Adrenal gland (tissue), 12 donors: ENCODE data around the gene PLCB1. TPM values are rescaled to one million over a fixed set of nuclear protein-coding genes. Genes with fewer than 3 reads are reported as not detected.

Source experiments
- DNase-seq, 7 donors: peaks; one replicate each; pipeline ENCODE4 v3.0.0-alpha.2; 2019 to 2020
- H3K27ac ChIP-seq, 5 donors: fragments of 200-600 bp; sonication (generic) in 4 of 5; 1 replicate in 3 of 5; 2 replicates in 2 of 5; pipeline versions ENCODE4 v1.5.1 to v1.8.0; 2016 to 2020; ENCODE audit warnings: mild to moderate bottlenecking in 1 of 5
- H3K27me3 ChIP-seq: fragments of 200-600 bp; 2 replicates; pipeline ENCODE4 v1.8.0; 2021
- H3K36me3 ChIP-seq, 2 donors: fragments of 200-600 bp; replicated peaks in 1 of 2; 1 replicate in 1 of 2; 2 replicates in 1 of 2; pipeline versions ENCODE4 v1.5.1 to v1.8.0; 2018 to 2022
- H3K4me1 ChIP-seq, 2 donors: fragments of 200-600 bp; replicated peaks in 1 of 2; 1 replicate in 1 of 2; 2 replicates in 1 of 2; pipeline versions ENCODE4 v1.5.1 to v1.8.0; 2018 to 2021
- H3K4me3 ChIP-seq, 4 donors: fragments of 200-600 bp; sonication (generic) in 3 of 4; one replicate each; pipeline ENCODE4 v1.5.1; 2016 to 2018
- H3K9me3 ChIP-seq, 3 donors: fragments of 200-600 bp; sonication (generic) in 1 of 3; replicated peaks in 1 of 3; 1 replicate in 2 of 3; 2 replicates in 1 of 3; pipeline versions ENCODE4 v1.5.1 to v1.8.0; 2016 to 2021
- POLR2A ChIP-seq, 2 donors: fragments of 450-650 bp; IDR thresholded peaks; one replicate each; pipeline ENCODE4 v1.6.1; 2017; ENCODE audit warnings: antibody characterized with exemption in 2 of 2, mild to moderate bottlenecking in 2 of 2, moderate library complexity in 1 of 2
- WGBS, 4 donors: extraction: QIAGEN DNeasy Blood & Tissue Kit in 2 of 4; methylation state at CpG; one replicate each; pipeline versions ENCODE4 v1.1.5 to v1.1.7; 2013 to 2017; 5-methylcytosine and 5-hydroxymethylcytosine counted together
- intact Hi-C, 2 donors: fragments of 100-400 bp; cut with DNase I; formaldehyde crosslinking; loops; one replicate each; pipeline versions ENCODE4 v1.14.1 to v1.15.0; 2022 to 2023
- polyA plus RNA-seq, 3 donors: library from polyadenylated mRNA; stranded (reverse); fragments of 200-250 nt in 2 of 3; fragments of 350-450 nt in 1 of 3; fragmentation: Illumina TruSeq in 1 of 3; extraction: RNeasy Lipid Tissue Mini Kit (QIAGEN cat#74804) in 1 of 3; gene quantifications; one replicate each; pipeline ENCODE4 v1.2.3, GENCODE V29; 2013 to 2014
- total RNA-seq, 9 donors: library from RNA; depleted of rRNA in 4 of 9; stranded (reverse); fragments of >200 nt in 4 of 9; fragments of 120-200 nt in 1 of 9; fragmentation: NEBNext Ultra II Directional in 1 of 9; extraction: Animal tissue kit (Norgen Biotek cat#: 25700) in 1 of 9; gene quantifications; one replicate each; pipeline versions ENCODE4 v1.1.0 to v1.2.4, GENCODE V29; 2013 to 2023
- TF ChIP-seq, protein P1 (sequence below), 6 experiments: fragments of 450-650 bp in 4 of 6; fragments of 200-600 bp in 2 of 6; sonication (generic) in 1 of 6; IDR thresholded peaks; 1 replicate in 5 of 6; 2 replicates in 1 of 6; pipeline versions ENCODE4 v1.5.1 to v1.8.0; 2016 to 2021; ENCODE audit warnings: antibody characterized with exemption in 6 of 6, mild to moderate bottlenecking in 2 of 6, moderate library complexity in 1 of 6
- donor health status: healthy with polysubstance abuse.
- donor health status: Bipolar disorder and iron deficiency.
- donor health status: DM: yes; HTN: yes; CAD: no.
- donor health status: DM: no; HTN: no; CAD: no.
- donor health status: DM: no; HTN: no; CAD: no.
- donor health status: DM: yes; HTN: yes; CAD: no.

Gene PLCB1
- total and polyA plus RNA-seq, 12 donors: 7.7 to 56.6 (median 27.9) TPM

DNA sequence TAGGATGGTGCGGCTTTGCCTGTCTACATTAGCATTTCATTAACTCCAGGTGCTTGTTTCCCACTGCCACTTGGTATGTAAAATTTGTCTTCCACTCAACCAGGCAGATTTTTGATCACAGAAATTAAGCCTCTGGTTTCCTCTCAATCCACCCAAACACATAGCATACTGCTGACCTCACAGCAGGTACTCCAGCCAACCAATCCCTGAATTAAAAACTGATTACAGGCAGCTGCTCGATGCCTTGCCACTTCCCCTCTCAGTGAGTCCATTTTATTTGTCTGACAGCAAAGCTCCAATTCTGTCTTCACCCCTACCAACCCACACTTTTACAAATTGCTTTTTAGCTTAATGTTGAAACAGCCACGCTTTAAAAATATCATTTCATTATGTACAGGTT, 95.2 kb downstream of the PLCB1 start:
- H3K4me1 ChIP-seq: no peaks in the 10 kb centered on the region
- WGBS, 4 donors: 81 to 95% (median 91%) methylated on average over 3 of the region's 3 CpGs

DNA sequence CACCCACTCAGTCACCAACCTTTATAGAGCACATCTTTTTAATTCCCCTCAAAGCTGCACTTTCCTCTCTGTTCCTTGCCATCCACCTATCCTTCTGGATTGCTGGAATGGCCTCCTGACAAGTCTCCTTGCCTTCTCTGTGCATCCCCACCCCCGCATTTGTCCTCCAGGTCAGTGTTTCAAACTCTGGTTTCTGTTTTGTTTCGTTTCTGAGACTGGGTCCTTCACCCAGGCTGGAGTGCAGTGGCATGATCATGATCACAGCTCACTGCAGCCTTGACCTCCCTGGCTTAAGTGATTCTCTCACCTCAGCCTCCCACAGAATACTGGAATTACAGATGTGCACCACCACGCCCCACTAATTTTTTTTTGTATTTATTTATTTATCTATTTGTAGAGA, 96.2 kb downstream of the PLCB1 start:
- TF ChIP-seq, protein P1, sequence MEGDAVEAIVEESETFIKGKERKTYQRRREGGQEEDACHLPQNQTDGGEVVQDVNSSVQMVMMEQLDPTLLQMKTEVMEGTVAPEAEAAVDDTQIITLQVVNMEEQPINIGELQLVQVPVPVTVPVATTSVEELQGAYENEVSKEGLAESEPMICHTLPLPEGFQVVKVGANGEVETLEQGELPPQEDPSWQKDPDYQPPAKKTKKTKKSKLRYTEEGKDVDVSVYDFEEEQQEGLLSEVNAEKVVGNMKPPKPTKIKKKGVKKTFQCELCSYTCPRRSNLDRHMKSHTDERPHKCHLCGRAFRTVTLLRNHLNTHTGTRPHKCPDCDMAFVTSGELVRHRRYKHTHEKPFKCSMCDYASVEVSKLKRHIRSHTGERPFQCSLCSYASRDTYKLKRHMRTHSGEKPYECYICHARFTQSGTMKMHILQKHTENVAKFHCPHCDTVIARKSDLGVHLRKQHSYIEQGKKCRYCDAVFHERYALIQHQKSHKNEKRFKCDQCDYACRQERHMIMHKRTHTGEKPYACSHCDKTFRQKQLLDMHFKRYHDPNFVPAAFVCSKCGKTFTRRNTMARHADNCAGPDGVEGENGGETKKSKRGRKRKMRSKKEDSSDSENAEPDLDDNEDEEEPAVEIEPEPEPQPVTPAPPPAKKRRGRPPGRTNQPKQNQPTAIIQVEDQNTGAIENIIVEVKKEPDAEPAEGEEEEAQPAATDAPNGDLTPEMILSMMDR (IDR thresholded peaks at IDR 0.05): no peak
- no peak for TF ChIP-seq POLR2A (IDR thresholded peaks at IDR 0.05)
- intact Hi-C loops: no loop called here
- peak; percentile 39 to 68 (median 59) for DNase-seq
- H3K4me3 ChIP-seq: peak overlapping the region in 1 of 4 donors; percentile 25
- 41 to 51% (median 47%) methylated on average over 3 of the region's 3 CpGs for WGBS, 4 donors
- H3K36me3 ChIP-seq: no peaks in the 10 kb centered on the region
- H3K4me1 ChIP-seq: no peaks in the 10 kb centered on the region
- no peaks in the 10 kb centered on the region for H3K9me3 ChIP-seq
- no peaks in the 10 kb centered on the region for H3K27me3 ChIP-seq
- peak overlapping the region in 1 of 5 donors; percentile 16 for H3K27ac ChIP-seq

More for the DNA sequence above, 95.2 kb downstream of the PLCB1 start:
- intact Hi-C loops: no loop called here
- Histone ChIP-seq H3K9me3 (no peaks in the 10 kb centered on the region), H3K27me3 (no peaks in the 10 kb centered on the region), H3K27ac (no peak overlapping the region), H3K4me3 (no peak overlapping the region), H3K36me3 (no peaks in the 10 kb centered on the region)
- DNase-seq: no peak
- no peak for TF ChIP-seq POLR2A (IDR thresholded peaks at IDR 0.05)
- TF ChIP-seq, protein P1 (IDR thresholded peaks at IDR 0.05): no peak

- Histone ChIP-seq H3K27ac (no peak overlapping the region), H3K9me3 (no peaks in the 10 kb centered on the region), H3K4me1 (peaks cover 0 to 6% of the 10 kb centered on the region in 2 donors), H3K27me3 (no peaks in the 10 kb centered on the region), H3K36me3 (no peaks in the 10 kb centered on the region), H3K4me3 (no peak overlapping the region)
- intact Hi-C loops: no loop called here
- DNase-seq: no peak
- TF ChIP-seq, protein P1 (IDR thresholded peaks at IDR 0.05): no peak
- TF ChIP-seq POLR2A (IDR thresholded peaks at IDR 0.05): no peak
- 86 to 96% (median 91%) methylated on average over 1 of the region's 1 CpG for WGBS, 4 donors
These were observed 97.0 kb downstream of the PLCB1 start for GRCh38 chr20:8229090-8229489.

DNA sequence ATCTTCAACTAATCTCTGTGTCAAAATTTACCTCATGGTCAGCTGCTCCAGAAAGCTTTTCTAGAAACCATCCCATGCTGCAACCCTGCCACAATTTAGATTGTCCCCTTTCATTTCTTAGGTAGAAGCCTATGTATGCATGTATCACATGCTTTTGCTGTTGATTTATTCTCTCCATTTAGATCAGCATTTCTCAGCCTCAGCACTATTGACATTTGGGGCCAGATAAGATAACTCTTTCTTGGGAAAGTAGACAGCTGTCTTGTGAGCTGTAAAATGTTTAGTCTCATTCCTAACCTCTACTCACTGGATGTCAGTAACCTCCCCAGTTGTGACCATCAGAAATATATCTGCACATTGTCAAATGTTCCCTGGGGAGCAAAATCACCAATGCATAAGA, 99.0 kb downstream of the PLCB1 start:
- peaks cover 0 to 18% of the 10 kb centered on the region in 2 donors for H3K4me1 ChIP-seq
- no peak for DNase-seq
- intact Hi-C loops: no loop called here

More for the DNA sequence above, 99.0 kb downstream of the PLCB1 start:
- Histone ChIP-seq H3K27me3 (no peaks in the 10 kb centered on the region), H3K36me3 (no peaks in the 10 kb centered on the region), H3K27ac (no peak overlapping the region), H3K4me3 (no peak overlapping the region), H3K9me3 (no peaks in the 10 kb centered on the region)
- no peak for TF ChIP-seq POLR2A (IDR thresholded peaks at IDR 0.05)
- TF ChIP-seq, protein P1 (IDR thresholded peaks at IDR 0.05): no peak
